ENCODE data around the gene AOPEP.

The AOPEP gene

GRCh38 chr9:95083086-95083768 lies 356.7 kb downstream of the AOPEP start:
- no peak for TF ChIP-seq POLR2A (IDR thresholded peaks at IDR 0.05; ENCODE audit: low read depth, low read length)
- no peak for TF ChIP-seq POLR2AphosphoS5 (IDR thresholded peaks at IDR 0.05; ENCODE audit: low read depth, low read length)
- TF ChIP-seq PAX5 (IDR thresholded peaks at IDR 0.05; ENCODE audit: insufficient read depth, low read length, severe bottlenecking) = no peak
- DNase-seq (ENCODE audit: insufficient read length, low spot score) (no peak), FAIRE-seq (peak; percentile 47)

GRCh38 chr9:95084254-95084934 lies 357.9 kb downstream of the AOPEP start:
- DNase-seq (ENCODE audit: insufficient read length, low spot score) = no peak
- no peak for FAIRE-seq
- TF ChIP-seq POLR2A (IDR thresholded peaks at IDR 0.05; ENCODE audit: low read depth, low read length) (no peak), POLR2AphosphoS5 (IDR thresholded peaks at IDR 0.05; ENCODE audit: low read depth, low read length) (no peak), SPI1 (IDR thresholded peaks at IDR 0.05; ENCODE audit: low read depth, low read length) (no peak), PAX5 (IDR thresholded peaks at IDR 0.05; ENCODE audit: insufficient read depth, low read length, severe bottlenecking) (no peak), TAF1 (IDR thresholded peaks at IDR 0.05; ENCODE audit: low read depth, low read length) (no peak), POU2F2 (IDR thresholded peaks at IDR 0.05; ENCODE audit: low read depth, low read length) (no peak)

DNA sequence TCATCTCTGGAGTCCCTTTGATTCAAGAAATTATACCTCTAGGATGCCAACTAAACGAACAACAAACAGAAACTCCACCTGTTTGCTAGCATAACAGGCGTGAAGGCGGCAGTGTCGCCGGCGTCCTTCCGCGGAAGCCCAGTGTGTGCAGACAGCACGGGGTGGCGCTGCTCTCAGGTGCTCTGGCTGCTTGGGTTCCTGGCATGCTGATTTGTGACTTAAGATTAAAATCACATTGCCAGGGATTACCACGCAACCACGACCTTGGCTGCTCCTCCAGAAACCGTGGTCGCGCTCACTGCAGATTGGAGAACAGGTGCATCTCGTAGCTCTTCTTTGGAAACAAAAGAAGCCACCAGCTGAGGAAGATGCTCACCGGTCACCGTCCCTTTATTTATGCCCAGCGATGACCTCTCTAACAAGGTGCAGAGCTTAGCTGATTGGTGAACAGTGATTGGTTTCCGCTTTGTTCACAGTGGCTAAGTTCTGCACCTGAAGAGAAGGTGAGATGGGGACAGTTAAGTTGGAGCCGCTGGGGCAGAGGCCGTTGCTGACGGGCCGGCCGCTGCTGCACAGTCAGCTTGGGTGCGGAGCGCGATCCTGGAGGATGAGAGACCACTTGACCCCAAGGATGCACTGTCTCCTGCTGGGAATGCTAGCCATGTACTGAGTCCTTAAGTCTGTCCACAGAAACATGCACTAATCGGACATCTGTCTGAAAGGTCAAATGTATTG lies 358.7 kb downstream of the AOPEP start:
- DNase-seq (ENCODE audit: insufficient read length, low spot score) (no peak), FAIRE-seq (no peak)
- no peak for TF ChIP-seq TAF1 (IDR thresholded peaks at IDR 0.05; ENCODE audit: low read depth, low read length)
- TF ChIP-seq SPI1 (IDR thresholded peaks at IDR 0.05; ENCODE audit: low read depth, low read length) = no peak
- TF ChIP-seq POLR2A (IDR thresholded peaks at IDR 0.05; ENCODE audit: low read depth, low read length) = no peak
- TF ChIP-seq POU2F2 (IDR thresholded peaks at IDR 0.05; ENCODE audit: low read depth, low read length) = no peak
- TF ChIP-seq POLR2AphosphoS5 (IDR thresholded peaks at IDR 0.05; ENCODE audit: low read depth, low read length) = no peak
- TF ChIP-seq PAX5 (IDR thresholded peaks at IDR 0.05; ENCODE audit: insufficient read depth, low read length, severe bottlenecking) = no peak

GRCh38 chr9:95085861-95086563 lies 359.5 kb downstream of the AOPEP start:
- TF ChIP-seq SPI1 (IDR thresholded peaks at IDR 0.05; ENCODE audit: low read depth, low read length) = no peak
- TF ChIP-seq POLR2AphosphoS5 (IDR thresholded peaks at IDR 0.05; ENCODE audit: low read depth, low read length) = no peak
- TF ChIP-seq POLR2A (IDR thresholded peaks at IDR 0.05; ENCODE audit: low read depth, low read length) = no peak
- TF ChIP-seq TAF1 (IDR thresholded peaks at IDR 0.05; ENCODE audit: low read depth, low read length) = no peak
- no peak for TF ChIP-seq POU2F2 (IDR thresholded peaks at IDR 0.05; ENCODE audit: low read depth, low read length)
- no peak for TF ChIP-seq PAX5 (IDR thresholded peaks at IDR 0.05; ENCODE audit: insufficient read depth, low read length, severe bottlenecking)
- no peak for DNase-seq (ENCODE audit: insufficient read length, low spot score)
- no peak for FAIRE-seq

- DNase-seq (ENCODE audit: insufficient read length, low spot score) = no peak
- TF ChIP-seq POLR2A (IDR thresholded peaks at IDR 0.05; ENCODE audit: low read depth, low read length) (no peak), SPI1 (IDR thresholded peaks at IDR 0.05; ENCODE audit: low read depth, low read length) (no peak), POLR2AphosphoS5 (IDR thresholded peaks at IDR 0.05; ENCODE audit: low read depth, low read length) (no peak), TAF1 (IDR thresholded peaks at IDR 0.05; ENCODE audit: low read depth, low read length) (no peak), PAX5 (IDR thresholded peaks at IDR 0.05; ENCODE audit: insufficient read depth, low read length, severe bottlenecking) (no peak), POU2F2 (IDR thresholded peaks at IDR 0.05; ENCODE audit: low read depth, low read length) (no peak)
- no peak for FAIRE-seq
These were observed 360.1 kb downstream of the AOPEP start for GRCh38 chr9:95086564-95086955.

DNA sequence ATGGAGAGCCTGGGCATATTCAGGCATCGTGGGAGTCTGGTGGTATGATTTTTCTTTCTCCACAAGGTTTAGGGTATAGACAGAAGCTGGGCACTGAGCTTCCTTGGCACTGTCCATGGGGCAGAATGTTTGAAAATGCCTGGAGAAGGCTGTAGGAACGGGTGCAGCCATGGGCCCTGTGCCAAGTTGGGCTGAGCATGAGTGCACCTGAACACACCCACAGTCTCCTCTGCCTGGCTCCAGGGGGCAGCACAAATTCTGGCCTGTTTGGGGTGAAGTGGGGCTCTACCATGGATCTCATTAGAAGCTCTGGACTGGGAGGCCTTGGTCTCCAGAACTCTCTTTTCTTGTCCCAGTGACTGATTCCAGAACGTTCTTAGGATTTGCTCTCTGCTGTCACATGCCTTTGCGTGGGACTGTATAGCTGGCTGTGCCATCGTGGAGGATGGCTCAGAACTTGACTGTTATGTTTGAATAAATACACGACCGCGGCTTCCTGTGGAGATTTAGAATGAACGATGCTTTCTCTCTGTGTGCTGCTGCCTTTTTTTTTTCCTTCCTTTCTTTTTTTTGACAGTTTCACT lies 361.3 kb downstream of the AOPEP start:
- no peak for DNase-seq (ENCODE audit: insufficient read length, low spot score)
- peak; percentile 35 for FAIRE-seq
- TF ChIP-seq POLR2AphosphoS5 (IDR thresholded peaks at IDR 0.05; ENCODE audit: low read depth, low read length) (no peak), SPI1 (IDR thresholded peaks at IDR 0.05; ENCODE audit: low read depth, low read length) (no peak), POLR2A (IDR thresholded peaks at IDR 0.05; ENCODE audit: low read depth, low read length) (no peak), TAF1 (IDR thresholded peaks at IDR 0.05; ENCODE audit: low read depth, low read length) (no peak)

DNA sequence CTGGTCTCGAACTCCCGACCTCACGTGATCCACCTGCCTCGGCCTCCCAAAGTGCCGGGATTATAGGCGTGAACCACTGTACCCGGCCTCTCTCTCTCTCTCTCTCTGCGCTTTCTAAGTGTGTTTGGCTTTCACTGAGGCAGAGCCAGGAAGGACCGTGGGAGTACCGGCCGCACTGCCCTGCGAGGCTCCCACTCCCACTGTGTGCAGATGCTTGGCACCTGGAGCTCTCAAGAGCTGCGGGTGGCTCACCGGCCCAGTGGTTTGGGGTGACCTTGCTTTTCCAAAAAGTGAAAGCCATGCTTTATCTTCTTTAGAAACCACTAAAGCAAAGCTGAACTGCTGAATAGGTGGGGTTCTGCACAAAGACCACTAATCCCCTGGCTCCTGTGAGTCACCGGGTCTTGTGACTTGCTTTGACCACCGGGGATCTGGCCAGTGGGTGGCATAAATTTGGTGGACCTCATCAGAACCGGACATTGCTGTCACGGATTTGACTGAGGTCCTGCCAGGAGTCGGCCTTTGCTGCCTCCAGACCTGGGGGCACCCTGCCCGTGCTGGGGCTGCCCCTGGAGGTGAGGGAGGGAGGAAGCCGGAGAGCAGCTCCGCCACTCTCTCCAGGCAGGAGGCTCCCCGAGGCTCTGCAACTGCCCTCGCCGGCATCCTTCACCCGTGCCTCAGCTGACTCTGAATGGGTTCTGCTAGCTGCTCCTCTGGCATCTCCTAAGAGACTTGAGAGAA lies 362.1 kb downstream of the AOPEP start:
- no peak for TF ChIP-seq PAX5 (IDR thresholded peaks at IDR 0.05; ENCODE audit: insufficient read depth, low read length, severe bottlenecking)
- no peak for TF ChIP-seq POU2F2 (IDR thresholded peaks at IDR 0.05; ENCODE audit: low read depth, low read length)
- no peak for TF ChIP-seq SPI1 (IDR thresholded peaks at IDR 0.05; ENCODE audit: low read depth, low read length)
- no peak for TF ChIP-seq TAF1 (IDR thresholded peaks at IDR 0.05; ENCODE audit: low read depth, low read length)
- no peak for TF ChIP-seq POLR2A (IDR thresholded peaks at IDR 0.05; ENCODE audit: low read depth, low read length)
- no peak for TF ChIP-seq POLR2AphosphoS5 (IDR thresholded peaks at IDR 0.05; ENCODE audit: low read depth, low read length)
- FAIRE-seq = no peak

DNA sequence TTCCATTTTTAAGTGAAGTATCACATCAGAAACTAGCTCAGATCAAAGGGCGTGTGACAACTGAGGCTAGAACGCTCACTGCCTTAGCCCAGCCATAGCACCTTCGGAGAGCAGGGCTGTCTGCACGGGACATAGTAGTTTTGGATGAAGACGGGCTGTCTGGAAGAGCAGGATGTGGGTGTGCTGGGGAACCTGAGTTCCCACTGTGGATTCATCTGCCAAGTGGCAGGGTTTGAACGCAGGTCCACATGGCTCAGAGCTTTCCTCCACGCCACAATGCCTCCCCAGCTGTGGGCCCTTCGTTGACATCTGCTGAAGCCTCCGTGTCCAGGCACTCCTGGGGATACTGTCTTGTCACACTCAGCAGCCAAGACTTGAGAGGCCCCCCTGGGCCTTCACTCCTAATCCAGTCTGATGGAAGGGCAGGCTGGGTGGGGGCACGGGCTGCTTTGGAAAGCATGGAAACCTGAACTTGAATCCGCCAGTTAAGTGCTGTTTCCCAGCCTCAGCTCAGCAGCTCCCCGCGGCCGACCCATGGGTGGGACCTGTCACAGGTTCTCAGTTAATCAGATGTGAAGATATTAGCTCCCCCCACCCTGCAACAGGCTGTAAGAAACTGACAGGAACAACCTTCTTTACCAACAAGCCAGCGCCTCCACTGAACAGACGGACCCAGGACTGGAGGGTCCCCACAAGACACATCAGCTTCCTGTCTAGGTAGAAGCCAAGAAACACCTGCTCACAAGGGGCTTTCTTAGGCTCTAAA lies 362.9 kb downstream of the AOPEP start:
- DNase-seq (ENCODE audit: insufficient read length, low spot score) (no peak), FAIRE-seq (no peak)
- TF ChIP-seq TAF1 (IDR thresholded peaks at IDR 0.05; ENCODE audit: low read depth, low read length) (no peak), POLR2A (IDR thresholded peaks at IDR 0.05; ENCODE audit: low read depth, low read length) (no peak), PAX5 (IDR thresholded peaks at IDR 0.05; ENCODE audit: insufficient read depth, low read length, severe bottlenecking) (no peak), POLR2AphosphoS5 (IDR thresholded peaks at IDR 0.05; ENCODE audit: low read depth, low read length) (no peak), POU2F2 (IDR thresholded peaks at IDR 0.05; ENCODE audit: low read depth, low read length) (no peak), SPI1 (IDR thresholded peaks at IDR 0.05; ENCODE audit: low read depth, low read length) (no peak)

More for the DNA sequence above, 362.1 kb downstream of the AOPEP start:
- no peak for DNase-seq (ENCODE audit: insufficient read length, low spot score)

All from GM12891 (cell line).